Activated T-helper 1 cell treated with Interleukin-2 at 50 U/mL for 16 hours (primary cell): ENCODE measurements around the gene SEPHS2.
A peak's percentile ranks its signal among the peaks of the same experiment; 100 is the strongest.
"Not testable (repeated sequence)": the region's sequence is repeated elsewhere in the genome, so short reads cannot be mapped to it uniquely, and the experiment has no call there.

Source experiments
- DNase-seq: peaks from one replicate; pipeline ENCODE4 v3.0.0-alpha.2; 2020; ENCODE audit warnings: low read depth

Gene SEPHS2, protein sequence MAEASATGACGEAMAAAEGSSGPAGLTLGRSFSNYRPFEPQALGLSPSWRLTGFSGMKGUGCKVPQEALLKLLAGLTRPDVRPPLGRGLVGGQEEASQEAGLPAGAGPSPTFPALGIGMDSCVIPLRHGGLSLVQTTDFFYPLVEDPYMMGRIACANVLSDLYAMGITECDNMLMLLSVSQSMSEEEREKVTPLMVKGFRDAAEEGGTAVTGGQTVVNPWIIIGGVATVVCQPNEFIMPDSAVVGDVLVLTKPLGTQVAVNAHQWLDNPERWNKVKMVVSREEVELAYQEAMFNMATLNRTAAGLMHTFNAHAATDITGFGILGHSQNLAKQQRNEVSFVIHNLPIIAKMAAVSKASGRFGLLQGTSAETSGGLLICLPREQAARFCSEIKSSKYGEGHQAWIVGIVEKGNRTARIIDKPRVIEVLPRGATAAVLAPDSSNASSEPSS

DNA sequence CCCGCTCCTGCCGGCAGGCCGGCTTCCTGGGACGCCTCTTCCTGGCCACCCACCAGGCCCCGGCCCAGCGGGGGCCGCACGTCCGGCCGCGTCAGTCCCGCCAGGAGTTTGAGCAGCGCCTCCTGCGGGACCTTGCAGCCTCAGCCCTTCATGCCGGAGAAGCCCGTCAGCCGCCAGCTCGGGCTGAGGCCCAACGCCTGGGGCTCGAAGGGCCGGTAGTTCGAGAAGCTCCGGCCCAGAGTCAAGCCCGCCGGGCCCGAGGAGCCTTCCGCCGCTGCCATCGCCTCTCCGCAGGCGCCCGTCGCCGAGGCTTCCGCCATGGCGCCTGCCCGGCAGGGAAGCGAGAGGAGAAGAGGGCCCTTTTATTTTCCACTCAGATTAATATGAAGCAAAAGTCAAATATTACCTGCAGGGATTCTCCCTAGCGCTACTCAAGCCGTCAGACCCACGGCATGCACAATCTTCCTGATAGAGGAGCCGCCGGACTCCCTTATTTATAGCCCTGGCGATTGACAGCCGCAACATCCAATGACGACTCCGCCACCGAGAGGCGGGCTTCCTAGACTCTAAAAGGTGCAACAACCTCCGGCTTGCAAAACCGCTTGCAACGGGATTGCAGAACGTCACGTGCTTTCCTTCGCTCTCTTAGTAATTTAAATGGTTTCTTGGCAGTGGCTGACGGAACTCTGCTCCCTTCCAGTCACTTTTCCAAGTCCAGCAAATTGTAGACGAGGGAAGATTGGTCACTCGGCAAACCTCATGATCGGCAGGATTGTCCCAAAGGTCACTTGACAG is at the start of gene SEPHS2:
Gene SEPHS2, minus strand, starts transcription at position 467 of the 795 bp plus-strand sequence. Its CDS starts 147 bp downstream, at position 320.
- peak; percentile 89 for DNase-seq

- DNase-seq = no peak
These were observed 49.0 kb upstream of the SEPHS2 start for GRCh38 chr16:30494709-30495108.

GRCh38 chr16:30493941-30494488 is 48.3 kb upstream of the SEPHS2 start:
- DNase-seq = no peak

DNA sequence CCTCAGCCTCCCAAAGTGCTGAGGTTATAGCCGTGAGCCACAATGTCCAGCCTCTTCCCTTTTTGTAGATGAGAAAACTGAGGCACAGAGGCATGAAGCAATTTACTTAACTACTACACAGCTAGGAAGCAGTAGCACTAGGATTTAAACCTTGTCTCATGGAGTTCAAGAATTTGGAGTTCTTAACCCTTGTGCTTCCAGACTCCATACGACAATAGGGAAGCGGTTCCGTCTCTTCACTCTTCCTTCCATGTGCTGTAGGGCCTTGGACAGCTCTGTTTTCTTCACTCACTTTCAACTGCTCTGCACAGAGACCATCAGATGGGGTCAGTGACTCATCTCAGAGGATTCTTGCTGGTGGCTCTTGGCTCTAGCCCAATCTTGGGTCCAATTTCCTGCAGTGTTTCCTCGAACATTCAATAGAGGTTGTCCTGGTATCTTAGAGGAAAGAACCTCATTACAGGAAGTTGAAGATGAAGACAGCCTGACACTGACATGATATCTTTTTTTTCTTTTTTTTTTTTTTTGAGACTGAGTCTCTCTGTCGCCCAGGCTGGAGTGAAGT is 46.2 kb upstream of the SEPHS2 start:
- DNase-seq = peak; percentile 13

DNA sequence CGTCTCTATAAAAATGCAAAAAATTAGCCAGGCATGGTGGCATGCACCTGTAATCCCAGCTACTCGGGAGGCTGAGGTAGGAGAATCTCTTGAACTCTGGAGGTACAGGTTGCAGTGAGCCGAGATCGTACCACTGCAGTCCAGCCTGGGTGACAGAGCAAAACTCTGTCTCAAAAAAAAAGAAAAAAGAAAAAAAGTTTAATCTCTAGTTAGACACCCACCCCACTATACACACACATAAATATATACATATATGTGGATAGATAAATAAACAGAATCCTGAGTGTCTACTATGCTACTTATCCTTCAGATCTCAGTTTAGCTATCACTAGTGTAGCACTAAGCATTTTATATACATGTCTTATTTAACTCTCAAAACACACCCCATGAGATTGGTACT is 45.6 kb upstream of the SEPHS2 start:
- no peak for DNase-seq

GRCh38 chr16:30490210-30490609 is 44.5 kb upstream of the SEPHS2 start:
- DNase-seq = no peak

- DNase-seq = no peak
These were observed 43.3 kb upstream of the SEPHS2 start for GRCh38 chr16:30488764-30489605.

- DNase-seq = no peak
These were observed 40.3 kb upstream of the SEPHS2 start for GRCh38 chr16:30485818-30486436.

- DNase-seq = no peak
These were observed 39.2 kb upstream of the SEPHS2 start for GRCh38 chr16:30484887-30485286.

GRCh38 chr16:30482366-30482765 is 36.7 kb upstream of the SEPHS2 start:
- DNase-seq = no peak

DNA sequence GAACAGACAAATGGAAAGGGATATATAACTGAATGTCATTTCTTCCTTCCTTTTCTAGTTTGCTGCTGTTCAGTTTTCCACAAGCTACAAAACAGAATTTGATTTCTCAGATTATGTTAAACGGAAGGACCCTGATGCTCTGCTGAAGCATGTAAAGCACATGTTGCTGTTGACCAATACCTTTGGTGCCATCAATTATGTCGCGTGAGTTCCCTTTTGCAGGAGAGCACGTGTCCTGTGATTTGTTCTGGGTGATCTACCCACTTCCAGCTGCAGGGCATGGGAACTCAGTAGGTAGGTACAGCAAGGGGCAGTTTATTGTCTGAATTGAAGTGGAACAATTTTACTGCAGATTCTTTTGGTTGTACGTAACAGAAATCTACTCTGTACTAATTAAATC is 35.7 kb upstream of the SEPHS2 start:
- DNase-seq = no peak

- no peak for DNase-seq
These were observed 33.2 kb upstream of the SEPHS2 start for GRCh38 chr16:30478766-30479478.

- DNase-seq = not testable (repeated sequence)
These were observed 32.1 kb upstream of the SEPHS2 start for GRCh38 chr16:30477773-30478172.

- DNase-seq = no peak
These were observed 31.3 kb upstream of the SEPHS2 start for GRCh38 chr16:30476991-30477390.

DNA sequence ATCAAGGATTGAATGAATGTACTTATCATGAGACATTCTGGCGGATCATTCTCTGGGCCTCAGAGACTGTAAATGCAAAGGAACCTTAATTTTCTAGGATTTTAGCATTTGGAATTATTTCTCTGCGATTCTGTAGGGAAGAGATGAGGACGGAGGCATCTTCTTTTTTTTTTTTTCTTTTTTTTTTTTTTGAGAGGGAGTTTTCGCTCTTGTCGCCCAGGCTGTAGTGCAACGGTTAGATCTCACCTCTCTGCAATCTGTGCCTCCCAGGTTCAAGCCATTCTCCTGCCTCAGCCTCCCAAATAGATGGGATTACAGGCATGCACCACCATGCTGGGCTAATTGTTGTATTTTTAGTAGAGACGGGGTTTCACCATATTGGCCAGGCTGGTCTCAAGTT is 29.0 kb upstream of the SEPHS2 start:
- no peak for DNase-seq

GRCh38 chr16:30474074-30474452 is 28.4 kb upstream of the SEPHS2 start:
- no peak for DNase-seq

DNA sequence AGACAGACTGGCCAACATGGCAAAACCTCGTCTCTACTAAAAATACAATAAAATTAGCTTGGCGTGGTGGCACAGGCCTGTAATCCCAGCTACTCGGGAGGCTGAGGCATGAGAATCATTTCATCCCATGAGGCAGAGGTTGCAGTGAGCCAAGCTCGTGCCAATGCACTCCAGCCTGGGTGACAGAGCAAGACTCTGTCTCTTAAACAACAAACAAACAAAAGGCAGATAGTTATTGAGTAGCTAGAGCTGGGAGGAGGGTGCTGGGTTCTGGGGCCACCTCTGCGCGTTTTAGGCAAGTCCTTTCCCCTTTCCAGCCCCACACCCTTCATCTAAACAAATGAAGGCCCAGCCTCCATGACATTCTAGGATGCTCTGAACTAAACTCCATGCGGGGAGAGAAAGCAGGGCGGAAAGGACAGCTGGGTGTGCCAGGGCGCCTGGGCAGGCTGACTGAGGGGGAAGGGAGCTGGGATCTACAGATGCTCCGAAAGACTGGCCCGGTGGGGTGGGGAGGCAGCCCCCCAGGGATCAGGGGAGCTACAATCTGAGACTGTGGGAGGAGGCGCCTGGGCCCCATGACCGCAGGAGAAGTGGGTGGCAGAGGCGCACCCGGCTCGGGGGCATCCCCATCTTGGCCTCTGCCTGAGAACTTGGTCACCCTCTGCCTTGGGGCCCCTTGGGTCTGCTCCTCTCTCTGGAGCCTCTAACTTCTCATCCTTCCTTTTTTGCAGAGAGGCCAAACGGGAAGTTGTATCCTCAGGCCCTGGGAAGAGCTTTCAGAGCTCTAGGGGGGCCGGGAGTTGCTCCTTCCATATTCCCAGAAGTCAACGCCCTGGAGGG is 27.8 kb upstream of the SEPHS2 start:
- DNase-seq = peak; percentile 25

- DNase-seq = peak; percentile 74
These were observed 26.8 kb upstream of the SEPHS2 start, which contains the start of gene ITGAL for GRCh38 chr16:30472328-30472942. Gene ITGAL, plus strand, starts transcription at chr16:30472742. Its CDS starts 96 bp downstream, at chr16:30472838.

DNA sequence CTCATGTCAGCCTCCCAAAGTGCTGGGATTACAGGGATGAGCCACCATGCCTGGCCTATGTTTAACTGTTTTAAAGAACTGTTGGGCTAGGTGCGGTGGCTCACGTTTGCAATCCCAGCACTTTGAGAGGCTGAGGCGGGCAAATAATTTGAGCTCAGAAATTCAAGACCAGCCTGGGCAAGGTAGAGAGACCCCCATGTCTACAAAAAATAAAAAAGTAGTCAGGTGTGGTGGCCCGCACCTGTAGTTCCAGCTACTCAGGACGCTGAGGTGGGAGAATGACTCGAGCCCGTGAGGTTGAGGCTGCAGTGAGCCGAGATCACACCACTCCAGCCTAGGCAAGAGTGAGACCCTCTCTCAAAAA is 24.9 kb upstream of the SEPHS2 start:
- no peak for DNase-seq
